H9 (cell line): ENCODE data around the gene RIMBP2. TPM values are rescaled to one million over a fixed set of nuclear protein-coding genes. Genes with fewer than 3 reads are reported as not detected.

Source experiments
- DNase-seq: peaks from one replicate; pipeline ENCODE4 v3.0.0-alpha.2; 2017
- H2AFZ ChIP-seq: one replicate; pipeline ENCODE4 v1.6.1; 2013; ENCODE audit warnings: mild to moderate bottlenecking, low read length, control low read depth, moderate library complexity
- H2AK5ac ChIP-seq: 2 replicates; pipeline ENCODE4 v1.6.1; 2013; ENCODE audit warnings: low read length, control low read depth, mixed read lengths; ENCODE audit not compliant: insufficient read length
- H2BK120ac ChIP-seq: one replicate; pipeline ENCODE4 v1.6.1; 2013; ENCODE audit warnings: low read depth, mild to moderate bottlenecking, low read length, control low read depth, inconsistent platforms; ENCODE audit not compliant: poor library complexity, severe bottlenecking
- H2BK12ac ChIP-seq: 2 replicates; pipeline ENCODE4 v1.6.1; 2013; ENCODE audit warnings: low read length, control low read depth, mixed read lengths, low read depth; ENCODE audit not compliant: insufficient read length
- H2BK15ac ChIP-seq: 2 replicates; pipeline ENCODE4 v1.6.1; 2013; ENCODE audit warnings: low read depth, low read length, control low read depth
- H2BK20ac ChIP-seq: one replicate; pipeline ENCODE4 v1.6.1; 2013; ENCODE audit warnings: low read depth, mild to moderate bottlenecking, low read length, control low read depth, inconsistent platforms; ENCODE audit not compliant: poor library complexity, severe bottlenecking
- H2BK5ac ChIP-seq: 2 replicates; pipeline ENCODE4 v1.6.1; 2013; ENCODE audit warnings: low read length, control low read depth, mixed read lengths; ENCODE audit not compliant: insufficient read length
- H3K14ac ChIP-seq: 2 replicates; pipeline ENCODE4 v1.6.1; 2013; ENCODE audit warnings: low read length, control low read depth; ENCODE audit not compliant: insufficient read depth
- H3K18ac ChIP-seq: 2 replicates; pipeline ENCODE4 v1.6.1; 2013; ENCODE audit warnings: low read depth, mild to moderate bottlenecking, mixed read lengths, low read length, control low read depth; ENCODE audit not compliant: insufficient read length
- H3K23ac ChIP-seq: 2 replicates; pipeline ENCODE4 v1.6.1; 2013; ENCODE audit warnings: low read length, control low read depth, mixed read lengths, low read depth; ENCODE audit not compliant: insufficient read length
- H3K23me2 ChIP-seq: 2 replicates; pipeline ENCODE4 v1.6.1; 2013; ENCODE audit warnings: low read depth, mild to moderate bottlenecking, mixed read lengths, low read length, control low read depth; ENCODE audit not compliant: insufficient read length, poor library complexity, severe bottlenecking
- H3K27ac ChIP-seq: 2 replicates; pipeline ENCODE4 v1.5.1; 2013; ENCODE audit warnings: low read length, control low read depth, mixed read lengths, low read depth; ENCODE audit not compliant: insufficient read length
- H3K27me3 ChIP-seq: 2 replicates; pipeline ENCODE4 v1.6.1; 2013; ENCODE audit warnings: low read length, control low read depth, inconsistent platforms; ENCODE audit not compliant: insufficient read depth
- H3K4ac ChIP-seq: 2 replicates; pipeline ENCODE4 v1.6.1; 2013; ENCODE audit warnings: low read depth, mild to moderate bottlenecking, control low read depth, inconsistent platforms, low read length, moderate library complexity
- H3K4me1 ChIP-seq: 2 replicates; pipeline ENCODE4 v1.6.1; 2013; ENCODE audit warnings: low read length, control low read depth, inconsistent platforms; ENCODE audit not compliant: insufficient read depth
- H3K4me2 ChIP-seq: 2 replicates; pipeline ENCODE4 v1.6.1; 2013; ENCODE audit warnings: low read length, control low read depth, mixed read lengths; ENCODE audit not compliant: insufficient read length, insufficient read depth
- H3K56ac ChIP-seq: 2 replicates; pipeline ENCODE4 v1.6.1; 2013; ENCODE audit warnings: low read depth, mild to moderate bottlenecking, mixed read lengths, low read length, control low read depth; ENCODE audit not compliant: insufficient read length
- H3K79me1 ChIP-seq: 2 replicates; pipeline ENCODE4 v1.6.1; 2013; ENCODE audit warnings: low read depth, mild to moderate bottlenecking, moderate library complexity, low read length, control low read depth, inconsistent platforms; ENCODE audit not compliant: insufficient read depth, poor library complexity, severe bottlenecking
- H3K79me2 ChIP-seq: 2 replicates; pipeline ENCODE4 v1.6.1; 2013; ENCODE audit warnings: low read length, control low read depth, inconsistent platforms; ENCODE audit not compliant: insufficient read depth
- H3K9ac ChIP-seq: 2 replicates; pipeline ENCODE4 v1.6.1; 2013; ENCODE audit warnings: low read length, control low read depth, mixed read lengths; ENCODE audit not compliant: insufficient read length; ENCODE audit errors: extremely low read depth
- H3K9me3 ChIP-seq: one replicate; pipeline ENCODE4 v1.6.1; 2013; ENCODE audit warnings: low read depth, low read length, inconsistent platforms; ENCODE audit not compliant: control insufficient read depth
- H3T11ph ChIP-seq: one replicate; pipeline ENCODE4 v1.6.1; 2013; ENCODE audit warnings: mild to moderate bottlenecking, low read length, control low read depth, inconsistent platforms
- H4K20me1 ChIP-seq: one replicate; pipeline ENCODE4 v1.6.1; 2013; ENCODE audit not compliant: control insufficient read depth, insufficient read length, insufficient read depth
- H4K5ac ChIP-seq: 2 replicates; pipeline ENCODE4 v1.6.1; 2013; ENCODE audit warnings: low read depth, mild to moderate bottlenecking, mixed read lengths, low read length, control low read depth; ENCODE audit not compliant: insufficient read length
- H4K8ac ChIP-seq: replicated peaks from 2 replicates; pipeline ENCODE4 v1.6.1; 2013; ENCODE audit warnings: low read length, control low read depth, mixed read lengths, low read depth; ENCODE audit not compliant: insufficient read length
- H4K91ac ChIP-seq: 2 replicates; pipeline ENCODE4 v1.6.1; 2013; ENCODE audit warnings: low read depth, mild to moderate bottlenecking, moderate library complexity, mixed read lengths, low read length, control low read depth; ENCODE audit not compliant: insufficient read length
- H3K27ac Mint-ChIP-seq, 3 experiments: 2 replicates in 2 of 3; 3 replicates in 1 of 3; pipeline ENCODE4 v1.8.0; 2020 to 2021; ENCODE audit warnings: mixed read lengths in 3 of 3, mild to moderate bottlenecking in 1 of 3, moderate library complexity in 1 of 3
- H3K27me3 Mint-ChIP-seq: 2 replicates; pipeline ENCODE4 v1.8.0; 2021; ENCODE audit warnings: low read depth, mild to moderate bottlenecking, moderate library complexity, mixed read lengths
- H3K36me3 Mint-ChIP-seq, 3 experiments: 2 replicates in 2 of 3; 3 replicates in 1 of 3; pipeline ENCODE4 v1.8.0; 2020 to 2021; ENCODE audit warnings: low read depth in 3 of 3, mixed read lengths in 3 of 3; ENCODE audit not compliant: insufficient read depth in 1 of 3
- H3K4me1 Mint-ChIP-seq, 2 experiments: 2 replicates each; pipeline ENCODE4 v1.8.0; 2020; ENCODE audit warnings: mixed read lengths in 2 of 2
- H3K4me3 Mint-ChIP-seq, 2 experiments: 2 replicates in 1 of 2; 3 replicates in 1 of 2; pipeline ENCODE4 v1.8.0; 2020 to 2021; ENCODE audit warnings: mild to moderate bottlenecking in 2 of 2, mixed read lengths in 2 of 2, moderate library complexity in 1 of 2
- H3K9me3 Mint-ChIP-seq, 2 experiments: 2 replicates in 1 of 2; 3 replicates in 1 of 2; pipeline ENCODE4 v1.8.0; 2020; ENCODE audit warnings: mild to moderate bottlenecking in 2 of 2, mixed read lengths in 2 of 2, moderate library complexity in 1 of 2
- whole genome bisulfite sequencing: extraction: QIAGEN DNeasy Blood & Tissue Kit; methylation state at CpG from one replicate; pipeline ENCODE4 v1.1.7; 2013; ENCODE audit warnings: missing lambda C conversion rate, low lambda C conversion rate, mixed read lengths; ENCODE audit not compliant: insufficient read length; ENCODE audit errors: extremely low coverage; 5-methylcytosine and 5-hydroxymethylcytosine counted together
- total RNA-seq: library from RNA; stranded (reverse); gene quantifications from 2 replicates; pipeline ENCODE4 v1.2.1, GENCODE V29; 2021
- TF ChIP-seq, protein P1 (sequence below): fragments of 200-600 bp; sonication (generic); conservative IDR thresholded peaks from 3 replicates; pipeline ENCODE4 v1.8.0; 2021; ENCODE audit warnings: antibody characterized with exemption, mild to moderate bottlenecking

RIMBP2 gene
- total RNA-seq, 1 experiment from 2014 or later, result 0.70 TPM

DNA sequence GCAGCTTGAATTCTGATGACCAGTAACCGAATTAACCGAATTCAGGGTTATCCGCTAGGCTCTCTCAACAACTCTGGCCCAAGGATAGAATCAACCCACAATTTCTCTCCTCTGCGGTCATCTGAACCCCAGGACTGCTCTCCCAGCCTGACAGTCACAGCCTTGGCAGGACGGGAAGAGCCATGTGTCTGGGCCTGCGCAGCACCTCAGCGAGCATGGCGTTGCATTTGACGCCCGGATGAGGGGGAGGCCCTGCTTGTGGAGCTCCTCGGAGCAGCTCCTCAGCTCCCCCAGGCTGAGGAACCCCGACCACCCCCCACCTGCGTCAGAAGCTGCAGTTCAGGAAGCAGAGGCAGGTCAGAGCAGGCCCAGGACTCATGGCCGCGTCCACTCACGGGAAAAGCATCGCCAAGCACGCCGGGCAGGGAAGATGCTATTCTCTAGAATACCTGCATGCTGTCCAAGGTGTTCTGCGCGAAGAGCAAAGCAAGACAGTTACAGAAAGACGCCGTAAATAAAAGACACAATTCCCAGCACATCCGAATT, 247.3 kb downstream of the RIMBP2 start:
- Mint-ChIP-seq H3K27ac (no peak overlapping the region), H3K36me3 (peaks cover 0 to 9% (median 3%) of the 10 kb centered on the region in 3 experiments; a peak in 5 of 7 replicates), H3K4me3 (no peak overlapping the region), H3K27me3 (peaks cover 6% of the 10 kb centered on the region), H3K4me1 (peaks cover 16 to 19% of the 10 kb centered on the region in 2 experiments), H3K9me3 (peaks cover 5 to 10% of the 10 kb centered on the region in 2 experiments; a peak in 4 of 5 replicates)
- no peaks in the 10 kb centered on the region for H3K27me3 ChIP-seq
- H3K79me1 ChIP-seq, result no peaks in the 10 kb centered on the region
- no peak overlapping the region for H4K91ac ChIP-seq
- no peak overlapping the region for H3K27ac ChIP-seq
- H3K23ac ChIP-seq, result no peak overlapping the region
- TF ChIP-seq, protein P1, sequence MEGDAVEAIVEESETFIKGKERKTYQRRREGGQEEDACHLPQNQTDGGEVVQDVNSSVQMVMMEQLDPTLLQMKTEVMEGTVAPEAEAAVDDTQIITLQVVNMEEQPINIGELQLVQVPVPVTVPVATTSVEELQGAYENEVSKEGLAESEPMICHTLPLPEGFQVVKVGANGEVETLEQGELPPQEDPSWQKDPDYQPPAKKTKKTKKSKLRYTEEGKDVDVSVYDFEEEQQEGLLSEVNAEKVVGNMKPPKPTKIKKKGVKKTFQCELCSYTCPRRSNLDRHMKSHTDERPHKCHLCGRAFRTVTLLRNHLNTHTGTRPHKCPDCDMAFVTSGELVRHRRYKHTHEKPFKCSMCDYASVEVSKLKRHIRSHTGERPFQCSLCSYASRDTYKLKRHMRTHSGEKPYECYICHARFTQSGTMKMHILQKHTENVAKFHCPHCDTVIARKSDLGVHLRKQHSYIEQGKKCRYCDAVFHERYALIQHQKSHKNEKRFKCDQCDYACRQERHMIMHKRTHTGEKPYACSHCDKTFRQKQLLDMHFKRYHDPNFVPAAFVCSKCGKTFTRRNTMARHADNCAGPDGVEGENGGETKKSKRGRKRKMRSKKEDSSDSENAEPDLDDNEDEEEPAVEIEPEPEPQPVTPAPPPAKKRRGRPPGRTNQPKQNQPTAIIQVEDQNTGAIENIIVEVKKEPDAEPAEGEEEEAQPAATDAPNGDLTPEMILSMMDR, result no peak
- H2BK20ac ChIP-seq, result no peak overlapping the region
- no peak overlapping the region for H3K4me2 ChIP-seq
- DNase-seq, result no peak
- H2BK120ac ChIP-seq, result no peak overlapping the region
- H2AK5ac ChIP-seq, result no peak overlapping the region
- H3K9me3 ChIP-seq, result no peaks in the 10 kb centered on the region
- no peak overlapping the region for H2BK5ac ChIP-seq
- no peak overlapping the region for H3K18ac ChIP-seq
- no peak overlapping the region for H2BK12ac ChIP-seq
- H3K14ac ChIP-seq, result no peak overlapping the region
- no peak overlapping the region for H4K8ac ChIP-seq
- H4K20me1 ChIP-seq, result no peaks in the 10 kb centered on the region
- no peaks in the 10 kb centered on the region for H3K79me2 ChIP-seq
- H2BK15ac ChIP-seq, result no peak overlapping the region
- no peak overlapping the region for H3K4ac ChIP-seq
- no CpG with 5 or more reads among the region's 24 CpGs for WGBS
- H3K23me2 ChIP-seq, result no peaks in the 10 kb centered on the region
- H3K56ac ChIP-seq, result no peak overlapping the region
- no peaks in the 10 kb centered on the region; the same call in 1 of the 2 replicates for H3K4me1 ChIP-seq
- H3T11ph ChIP-seq, result no peak overlapping the region
- H2AFZ ChIP-seq, result no peak overlapping the region
- H4K5ac ChIP-seq, result no peak overlapping the region
- no peak overlapping the region for H3K9ac ChIP-seq
